HepG2 (cell line): ENCODE measurements around the gene KCTD21. TPM values are rescaled to one million over a fixed set of nuclear protein-coding genes. Genes with fewer than 3 reads are reported as not detected.
A peak's percentile ranks its signal among the peaks of the same experiment; 100 is the strongest.

Experiments
- FOSL2 ChIP-seq: sonication (generic); formaldehyde crosslinking; IDR thresholded peaks from 2 replicates; pipeline ENCODE4 v1.4.0; 2020; ENCODE audit warnings: missing genetic modification reagents
- FOXP1 ChIP-seq, 2 experiments: fragments of 450-650 bp in 1 of 2; IDR thresholded peaks; 2 replicates each; pipeline ENCODE4 v1.6.1; 2017 to 2018; ENCODE audit warnings: antibody characterized with exemption in 1 of 2
- NFAT5 ChIP-seq: sonication (generic); formaldehyde crosslinking; IDR thresholded peaks from 2 replicates; pipeline ENCODE4 v1.4.0; 2020; ENCODE audit warnings: missing genetic modification reagents
- NRL ChIP-seq: sonication (generic); formaldehyde crosslinking; IDR thresholded peaks from 2 replicates; pipeline ENCODE4 v1.5.0; 2020; ENCODE audit warnings: missing genetic modification reagents, mild to moderate bottlenecking, moderate library complexity, borderline replicate concordance
- RERE ChIP-seq: IDR thresholded peaks from 2 replicates; pipeline ENCODE4 v1.6.1; 2016; ENCODE audit warnings: low read depth, missing genetic modification reagents, missing compliant biosample characterization
- SMAD1 ChIP-seq: sonication (generic); formaldehyde crosslinking; IDR thresholded peaks from 2 replicates; pipeline ENCODE4 v1.4.0; 2020; ENCODE audit warnings: missing genetic modification reagents, low read depth, mild to moderate bottlenecking, borderline replicate concordance
- SP1 ChIP-seq, 2 experiments: fragments of 450-650 bp in 1 of 2; sonication (generic) in 1 of 2; formaldehyde crosslinking in 1 of 2; IDR thresholded peaks; 2 replicates each; pipeline versions ENCODE4 v1.4.0 to v1.6.1; 2016 to 2020; ENCODE audit warnings: missing genetic modification reagents in 1 of 2
- ZBTB1 ChIP-seq: sonication (generic); formaldehyde crosslinking; IDR thresholded peaks from 2 replicates; pipeline ENCODE4 v1.4.0; 2020; ENCODE audit warnings: missing genetic modification reagents, borderline replicate concordance
- ZFP1 ChIP-seq: IDR thresholded peaks from 2 replicates; pipeline ENCODE4 v1.6.1; 2016
- ZFP91 ChIP-seq: sonication (generic); formaldehyde crosslinking; IDR thresholded peaks from 2 replicates; pipeline ENCODE4 v1.9.0; 2022; ENCODE audit warnings: missing genetic modification reagents, mild to moderate bottlenecking, borderline replicate concordance
- ZNF30 ChIP-seq: sonication (generic); formaldehyde crosslinking; IDR thresholded peaks from 2 replicates; pipeline ENCODE4 v1.5.0; 2020; ENCODE audit warnings: mild to moderate bottlenecking, missing genetic modification reagents
- ZNF451 ChIP-seq: sonication (generic); formaldehyde crosslinking; IDR thresholded peaks from 2 replicates; pipeline ENCODE4 v1.5.0; 2020; ENCODE audit warnings: mild to moderate bottlenecking, missing genetic modification reagents
- ZNF530 ChIP-seq: sonication (generic); formaldehyde crosslinking; IDR thresholded peaks from 2 replicates; pipeline ENCODE4 v1.5.0; 2020; ENCODE audit warnings: low read depth, mild to moderate bottlenecking, missing genetic modification reagents
- ZNF761 ChIP-seq: sonication (generic); formaldehyde crosslinking; conservative IDR thresholded peaks from 2 replicates; pipeline ENCODE4 v1.4.0; 2020; ENCODE audit warnings: mild to moderate bottlenecking, missing genetic modification reagents
- ZSCAN30 ChIP-seq: sonication (generic); formaldehyde crosslinking; IDR thresholded peaks from 2 replicates; pipeline ENCODE4 v1.5.0; 2020; ENCODE audit warnings: mild to moderate bottlenecking, missing genetic modification reagents
- polyA plus RNA-seq, 8 experiments: library from polyadenylated mRNA; depleted of rRNA in 3 of 8; stranded (reverse) in 7 of 8; unstranded in 1 of 8; fragments of >200 nt; fragmentation: Illumina TruSeq in 4 of 8; extraction: Trizol in 4 of 8; gene quantifications; 2 replicates each; pipeline versions ENCODE4 v1.2.1 to v1.2.3, GENCODE V29; 2011 to 2016; ENCODE audit warnings: low read depth in 4 of 8, missing spikeins in 1 of 8, mixed read lengths in 1 of 8; ENCODE audit not compliant: insufficient read depth in 1 of 8
- total RNA-seq, 5 experiments: library from RNA; depleted of rRNA; stranded (reverse); fragments of >200 nt; fragmentation: Illumina TruSeq; extraction: Trizol; gene quantifications; 2 replicates each; pipeline ENCODE4 v1.2.3, GENCODE V29; 2016; ENCODE audit warnings: low read depth in 1 of 5

The KCTD21 gene
- total and polyA plus RNA-seq, 2 of the 13 experiments (the other 11 are each of a cell fraction or from before 2014, with no cell fraction given): 3.1 to 13.5 TPM

- TF ChIP-seq RERE (CRISPR knock-in tag) (0 out of 2 replicates have a peak, but pooled peaks have one; percentile 19), ZNF761 (CRISPR knock-in tag) (peak; percentile 90; the same call in 1 of the 2 replicates), FOXP1 (IDR thresholded peaks at IDR 0.05) (no peak), FOXP1 (CRISPR knock-in tag; IDR thresholded peaks at IDR 0.05) (0 out of 2 replicates have a peak, but pooled peaks have one; percentile 3), NRL (CRISPR knock-in tag) (peak; percentile 80; the same call in 1 of the 2 replicates), ZFP91 (peak; percentile 100), SP1 (IDR thresholded peaks at IDR 0.05) (no peak), SP1 (CRISPR knock-in tag; IDR thresholded peaks at IDR 0.05) (peak; percentile 88), ZNF30 (no peak), ZNF451 (CRISPR knock-in tag) (no peak; the same call in 1 of the 2 replicates), ZNF530 (CRISPR knock-in tag) (no peak), ZSCAN30 (CRISPR knock-in tag) (no peak), SMAD1 (no peak), ZBTB1 (CRISPR knock-in tag) (peak; percentile 96), NFAT5 (CRISPR knock-in tag) (peak; percentile 65; the same call in 1 of the 2 replicates), FOSL2 (peak; percentile 46; the same call in 1 of the 2 replicates), ZFP1 (peak; percentile 62; the same call in 1 of the 2 replicates)
Observed at GRCh38 chr11:78188286-78189173, at the start of gene KCTD21, which contains the start of gene USP35 (continued).
